ENCODE results near the gene RPTOR.

DNA sequence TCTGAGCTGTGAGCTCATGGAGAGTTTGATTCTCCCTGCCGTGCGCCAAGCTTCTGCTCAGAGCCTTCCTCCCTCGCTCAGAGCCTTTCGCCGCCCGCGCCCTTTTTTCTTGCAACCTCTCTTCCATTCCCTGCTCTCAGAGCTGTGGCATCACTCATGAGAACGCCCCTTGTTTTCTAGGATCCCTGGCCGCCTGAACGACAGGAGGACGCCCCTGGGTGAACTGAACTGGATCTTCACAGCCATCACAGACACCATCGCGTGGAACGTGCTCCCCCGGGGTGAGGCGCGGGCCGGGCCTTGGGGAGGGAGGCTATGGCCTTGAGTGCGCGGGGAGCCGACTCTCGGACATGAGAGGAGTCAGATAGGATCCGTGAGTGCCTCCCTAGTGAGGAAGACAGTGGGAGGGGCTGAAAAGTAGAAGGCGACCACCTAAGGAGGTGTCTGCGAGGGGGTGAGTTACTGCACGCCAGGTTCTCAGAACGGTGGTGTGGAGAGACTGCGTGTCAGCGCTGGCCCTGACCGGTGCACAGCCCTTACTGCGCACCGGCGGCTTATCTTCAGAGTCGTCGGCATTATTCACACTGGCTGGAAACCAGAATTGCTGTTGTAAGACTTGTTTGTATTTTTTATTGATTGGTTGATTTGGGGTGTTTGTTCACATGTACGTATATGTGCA, 277.5 kb downstream of the RPTOR start:
- TF ChIP-seq CTCF (conservative IDR thresholded peaks at IDR 0.05; ENCODE audit: low read length) (no peak), EZH2phosphoT487 (IDR thresholded peaks at IDR 0.05; ENCODE audit: borderline replicate concordance, low read depth, low read length) (no peak)

Measured in OCI-LY7 (cell line).